ENCODE data around the gene C11orf91. TPM values are rescaled to one million over a fixed set of nuclear protein-coding genes. Genes with fewer than 3 reads are reported as not detected.

Gene C11orf91
- total RNA-seq, 4 donors from 2014 or later, result not detected

DNA sequence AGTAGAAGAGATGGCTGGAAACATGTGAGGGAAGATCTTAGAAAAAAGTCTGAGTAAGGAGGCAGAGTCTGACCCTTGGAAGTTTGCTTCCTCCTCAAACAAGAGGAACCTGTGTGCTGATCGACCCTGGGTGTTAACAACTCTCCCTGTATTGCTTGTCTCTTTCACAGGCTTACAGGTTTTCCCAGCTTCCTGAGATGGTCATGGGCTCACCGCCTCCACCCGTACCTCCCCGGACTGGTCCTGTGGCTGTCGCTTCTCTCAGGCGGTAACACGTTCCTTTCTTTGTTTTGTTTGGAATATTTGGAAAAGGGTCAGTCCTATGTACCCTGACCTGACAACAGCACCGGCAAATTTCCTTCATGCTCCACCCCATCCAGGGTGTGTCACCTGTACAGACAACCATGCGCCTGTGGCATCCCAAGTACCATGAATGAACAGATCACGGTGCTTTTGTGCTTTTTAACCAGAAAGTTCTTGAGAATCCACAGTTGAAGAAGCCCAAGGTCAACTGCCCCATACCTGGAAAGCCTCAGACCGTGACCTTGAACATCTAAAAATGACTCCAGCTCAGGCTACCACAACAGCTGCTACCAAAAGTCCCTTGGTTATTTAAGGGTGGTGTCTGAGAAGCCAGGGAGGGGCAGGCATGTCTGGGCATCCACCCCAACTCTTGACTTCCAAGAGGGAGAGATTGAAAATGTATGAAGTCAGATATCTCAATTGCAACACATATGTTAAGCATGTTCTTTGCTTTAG lies 44.6 kb downstream of the C11orf91 start:
- H3K9me3 ChIP-seq, result no peaks in the 10 kb centered on the region
- WGBS, 2 donors (ENCODE audit: low coverage in 1 of 2), result 92 to 100% methylated on average over 1 to 11 of the region's 11 CpGs
- no peak for TF ChIP-seq POLR2A (IDR thresholded peaks at IDR 0.05)
- TF ChIP-seq, protein P1, sequence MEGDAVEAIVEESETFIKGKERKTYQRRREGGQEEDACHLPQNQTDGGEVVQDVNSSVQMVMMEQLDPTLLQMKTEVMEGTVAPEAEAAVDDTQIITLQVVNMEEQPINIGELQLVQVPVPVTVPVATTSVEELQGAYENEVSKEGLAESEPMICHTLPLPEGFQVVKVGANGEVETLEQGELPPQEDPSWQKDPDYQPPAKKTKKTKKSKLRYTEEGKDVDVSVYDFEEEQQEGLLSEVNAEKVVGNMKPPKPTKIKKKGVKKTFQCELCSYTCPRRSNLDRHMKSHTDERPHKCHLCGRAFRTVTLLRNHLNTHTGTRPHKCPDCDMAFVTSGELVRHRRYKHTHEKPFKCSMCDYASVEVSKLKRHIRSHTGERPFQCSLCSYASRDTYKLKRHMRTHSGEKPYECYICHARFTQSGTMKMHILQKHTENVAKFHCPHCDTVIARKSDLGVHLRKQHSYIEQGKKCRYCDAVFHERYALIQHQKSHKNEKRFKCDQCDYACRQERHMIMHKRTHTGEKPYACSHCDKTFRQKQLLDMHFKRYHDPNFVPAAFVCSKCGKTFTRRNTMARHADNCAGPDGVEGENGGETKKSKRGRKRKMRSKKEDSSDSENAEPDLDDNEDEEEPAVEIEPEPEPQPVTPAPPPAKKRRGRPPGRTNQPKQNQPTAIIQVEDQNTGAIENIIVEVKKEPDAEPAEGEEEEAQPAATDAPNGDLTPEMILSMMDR (IDR thresholded peaks at IDR 0.05), result no peak
- TF ChIP-seq POLR2AphosphoS5 (IDR thresholded peaks at IDR 0.05), result no peak
- TF ChIP-seq EP300 (IDR thresholded peaks at IDR 0.05), result no peak
- no peak overlapping the region for H3K27ac ChIP-seq
- peaks cover 0 to 9% (median 0%) of the 10 kb centered on the region in 3 donors for H3K4me1 ChIP-seq
- H3K27me3 ChIP-seq, result no peaks in the 10 kb centered on the region
- no peak overlapping the region for H3K4me3 ChIP-seq
- no peaks in the 10 kb centered on the region for H3K36me3 ChIP-seq
- no peak for ATAC-seq

DNA sequence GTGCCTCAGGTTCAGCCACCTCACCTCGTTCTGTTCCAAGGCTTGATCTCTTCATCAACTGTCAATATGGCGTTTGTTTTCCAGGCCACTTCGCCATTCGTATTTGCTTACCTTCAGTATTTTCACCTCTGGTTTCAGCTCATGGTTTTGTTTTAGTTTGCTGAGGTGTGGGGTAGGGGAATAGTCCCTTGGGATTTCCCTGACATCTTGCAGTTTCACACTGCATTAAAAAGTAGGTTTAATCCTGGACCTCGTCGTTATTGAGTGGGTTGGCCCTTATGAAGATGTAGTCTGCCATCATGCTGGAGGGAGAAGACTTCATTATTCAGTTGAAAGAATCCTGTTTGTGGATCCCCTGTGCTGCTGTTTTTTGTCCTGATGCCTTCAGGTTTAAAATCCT lies 46.0 kb downstream of the C11orf91 start:
- Histone ChIP-seq H3K27me3 (no peaks in the 10 kb centered on the region), H3K36me3 (no peaks in the 10 kb centered on the region), H3K4me3 (no peak overlapping the region), H3K4me1 (peaks cover 0 to 9% (median 0%) of the 10 kb centered on the region in 3 donors), H3K27ac (no peak overlapping the region), H3K9me3 (no peaks in the 10 kb centered on the region)
- no peak for TF ChIP-seq EP300 (IDR thresholded peaks at IDR 0.05)
- TF ChIP-seq POLR2AphosphoS5 (IDR thresholded peaks at IDR 0.05), result no peak
- TF ChIP-seq, protein P1 (IDR thresholded peaks at IDR 0.05), result no peak
- TF ChIP-seq POLR2A (IDR thresholded peaks at IDR 0.05), result no peak
- ATAC-seq, result no peak
- 68 to 93% methylated on average over 3 to 4 of the region's 6 CpGs for WGBS, 2 donors (ENCODE audit: low coverage in 1 of 2)

DNA sequence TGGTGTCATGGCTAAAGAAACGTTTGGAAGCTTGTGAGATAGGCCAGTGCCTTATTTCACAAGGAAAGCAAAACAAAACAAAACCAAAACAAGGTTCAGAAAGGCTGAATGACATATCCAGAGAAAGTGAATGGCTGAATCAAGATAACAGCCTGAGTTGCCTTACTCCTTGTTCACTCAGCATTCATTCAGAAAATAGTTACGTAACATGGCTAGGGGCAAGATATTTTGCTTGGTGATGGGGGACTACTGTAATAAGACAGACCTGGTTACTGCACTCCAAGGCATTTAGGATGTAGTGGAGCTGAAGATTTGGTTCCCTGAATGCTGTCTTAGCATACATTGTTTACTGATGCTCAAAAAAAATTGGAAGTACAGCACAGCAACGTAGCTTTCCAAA lies 47.7 kb downstream of the C11orf91 start:
- no peak for ATAC-seq

DNA sequence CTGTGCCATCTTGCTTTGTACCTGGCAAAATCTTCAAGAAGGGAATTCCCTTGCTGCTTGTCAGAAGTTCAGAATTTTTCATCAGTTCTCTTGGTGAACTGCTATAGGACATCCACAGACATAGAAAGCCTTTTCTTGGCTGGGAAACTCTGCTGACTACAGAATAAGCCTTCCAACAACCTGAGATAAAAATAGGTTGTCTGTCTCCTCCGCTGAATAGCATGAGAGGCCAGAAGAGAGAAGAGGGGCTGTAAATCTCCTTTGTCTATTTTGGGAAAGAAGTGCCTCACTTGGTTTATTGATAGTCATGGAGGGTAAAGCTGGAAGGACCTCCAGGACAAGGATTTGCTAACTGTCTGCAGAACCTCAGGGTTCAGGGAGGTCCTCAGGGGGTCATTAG lies 48.2 kb downstream of the C11orf91 start:
- H3K4me1 ChIP-seq, result peaks cover 0 to 9% (median 0%) of the 10 kb centered on the region in 3 donors
- WGBS, 2 donors (ENCODE audit: low coverage in 1 of 2), result no CpG with 5 or more reads among the region's 1 CpG
- no peaks in the 10 kb centered on the region for H3K9me3 ChIP-seq
- H3K36me3 ChIP-seq, result no peaks in the 10 kb centered on the region
- ATAC-seq, result no peak
- TF ChIP-seq POLR2AphosphoS5 (IDR thresholded peaks at IDR 0.05) (no peak), EP300 (IDR thresholded peaks at IDR 0.05) (no peak), POLR2A (IDR thresholded peaks at IDR 0.05) (no peak)
- TF ChIP-seq, protein P1 (IDR thresholded peaks at IDR 0.05), result no peak
- no peak overlapping the region for H3K4me3 ChIP-seq
- H3K27ac ChIP-seq, result no peak overlapping the region
- no peaks in the 10 kb centered on the region for H3K27me3 ChIP-seq

More for the DNA sequence above, 47.7 kb downstream of the C11orf91 start:
- Histone ChIP-seq H3K4me3 (no peak overlapping the region), H3K4me1 (peaks cover 0 to 9% (median 0%) of the 10 kb centered on the region in 3 donors), H3K9me3 (no peaks in the 10 kb centered on the region), H3K27ac (no peak overlapping the region), H3K36me3 (no peaks in the 10 kb centered on the region), H3K27me3 (no peaks in the 10 kb centered on the region)
- TF ChIP-seq POLR2AphosphoS5 (IDR thresholded peaks at IDR 0.05), result no peak
- TF ChIP-seq, protein P1 (IDR thresholded peaks at IDR 0.05), result no peak
- no peak for TF ChIP-seq EP300 (IDR thresholded peaks at IDR 0.05)
- TF ChIP-seq POLR2A (IDR thresholded peaks at IDR 0.05), result no peak
- WGBS, 2 donors (ENCODE audit: low coverage in 1 of 2), result 57 to 63% methylated on average over 2 to 3 of the region's 3 CpGs

DNA sequence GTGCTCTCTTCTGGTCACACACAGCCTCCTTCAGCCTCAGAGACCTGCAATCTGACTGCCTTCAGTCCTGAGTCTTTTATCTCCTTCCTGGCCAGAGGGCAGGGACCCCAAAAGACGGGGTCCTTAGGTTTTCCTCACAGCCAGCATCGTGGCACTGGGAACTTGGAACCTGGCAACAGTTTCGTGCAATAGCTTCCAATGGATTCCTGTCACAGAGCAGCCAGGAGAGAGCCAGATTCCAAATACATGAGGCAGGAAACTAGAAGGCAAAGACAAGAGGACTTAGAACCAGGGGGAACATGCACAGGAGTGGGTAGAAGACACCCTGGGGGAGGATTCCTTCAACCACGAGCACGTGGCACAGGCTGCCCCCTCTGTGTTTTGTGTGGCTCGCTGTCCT lies 48.6 kb downstream of the C11orf91 start:
- no peak overlapping the region for H3K27ac ChIP-seq
- ATAC-seq, result no peak

More for the DNA sequence above, 48.6 kb downstream of the C11orf91 start:
- no peaks in the 10 kb centered on the region for H3K27me3 ChIP-seq
- no peaks in the 10 kb centered on the region for H3K9me3 ChIP-seq
- H3K36me3 ChIP-seq, result no peaks in the 10 kb centered on the region
- H3K4me3 ChIP-seq, result no peak overlapping the region
- no CpG with 5 or more reads among the region's 6 CpGs for WGBS, 2 donors (ENCODE audit: low coverage in 1 of 2)
- H3K4me1 ChIP-seq, result peaks cover 0 to 9% (median 0%) of the 10 kb centered on the region in 3 donors
- TF ChIP-seq, protein P1 (IDR thresholded peaks at IDR 0.05), result no peak
- TF ChIP-seq POLR2A (IDR thresholded peaks at IDR 0.05), result no peak
- no peak for TF ChIP-seq EP300 (IDR thresholded peaks at IDR 0.05)
- no peak for TF ChIP-seq POLR2AphosphoS5 (IDR thresholded peaks at IDR 0.05)
